ENCODE measurements around the gene ZNF441. TPM values are rescaled to one million over a fixed set of nuclear protein-coding genes. Genes with fewer than 3 reads are reported as not detected.

The ZNF441 gene
- total and polyA plus RNA-seq, 7 donors: 0.92 to 10.5 (median 8.4) TPM

DNA sequence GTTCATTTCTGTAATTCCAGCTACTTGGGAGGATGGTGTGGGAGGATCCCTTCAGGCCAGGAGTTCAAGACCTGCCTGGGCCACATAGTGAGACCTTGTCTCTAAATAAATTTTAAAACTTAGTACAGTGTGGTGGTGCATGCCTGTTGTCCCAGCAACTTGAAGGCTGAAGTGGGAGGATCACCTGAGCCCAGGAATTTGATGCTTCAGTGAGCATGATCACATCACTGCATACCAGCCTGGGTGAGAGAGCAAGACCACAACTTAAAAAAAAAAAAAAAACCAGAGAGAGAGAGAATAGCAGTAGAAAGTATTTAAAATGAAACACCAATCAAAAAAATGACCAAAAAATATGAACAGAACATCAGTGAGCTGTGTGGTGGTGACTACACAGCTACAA is 20.9 kb upstream of the ZNF441 start:
- Histone ChIP-seq H3K4me1 (no peaks in the 10 kb centered on the region), H3K9me3 (peaks cover 0 to 6% (median 2%) of the 10 kb centered on the region in 4 donors), H3K27ac (no peak overlapping the region), H3K27me3 (no peaks in the 10 kb centered on the region), H3K36me3 (no peaks in the 10 kb centered on the region), H3K4me3 (no peak overlapping the region)
- intact Hi-C loops (cut with DNase I): no loop called here
- DNase-seq: no peak
- TF ChIP-seq POLR2A (IDR thresholded peaks at IDR 0.05): no peak

DNA sequence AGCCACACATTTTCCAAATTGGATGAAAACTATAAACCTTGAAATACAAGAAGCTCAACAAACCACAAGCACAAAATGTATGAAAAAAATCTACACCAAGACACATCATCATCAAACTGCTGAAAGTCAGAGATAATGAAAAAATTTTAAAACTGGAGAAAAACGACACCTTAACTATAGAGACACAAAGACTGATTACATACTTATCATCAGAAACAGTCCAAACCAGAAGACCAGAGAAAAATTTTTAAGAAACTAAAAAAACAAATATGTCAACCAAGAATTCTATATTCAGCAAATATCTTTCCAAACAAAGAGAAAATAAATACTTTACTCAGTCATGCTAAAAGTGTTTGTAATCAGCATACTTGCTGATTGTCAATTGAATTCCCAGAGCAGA is 19.5 kb upstream of the ZNF441 start:
- H3K4me3 ChIP-seq: no peak overlapping the region
- TF ChIP-seq POLR2A (IDR thresholded peaks at IDR 0.05): no peak
- TF ChIP-seq, protein P1, sequence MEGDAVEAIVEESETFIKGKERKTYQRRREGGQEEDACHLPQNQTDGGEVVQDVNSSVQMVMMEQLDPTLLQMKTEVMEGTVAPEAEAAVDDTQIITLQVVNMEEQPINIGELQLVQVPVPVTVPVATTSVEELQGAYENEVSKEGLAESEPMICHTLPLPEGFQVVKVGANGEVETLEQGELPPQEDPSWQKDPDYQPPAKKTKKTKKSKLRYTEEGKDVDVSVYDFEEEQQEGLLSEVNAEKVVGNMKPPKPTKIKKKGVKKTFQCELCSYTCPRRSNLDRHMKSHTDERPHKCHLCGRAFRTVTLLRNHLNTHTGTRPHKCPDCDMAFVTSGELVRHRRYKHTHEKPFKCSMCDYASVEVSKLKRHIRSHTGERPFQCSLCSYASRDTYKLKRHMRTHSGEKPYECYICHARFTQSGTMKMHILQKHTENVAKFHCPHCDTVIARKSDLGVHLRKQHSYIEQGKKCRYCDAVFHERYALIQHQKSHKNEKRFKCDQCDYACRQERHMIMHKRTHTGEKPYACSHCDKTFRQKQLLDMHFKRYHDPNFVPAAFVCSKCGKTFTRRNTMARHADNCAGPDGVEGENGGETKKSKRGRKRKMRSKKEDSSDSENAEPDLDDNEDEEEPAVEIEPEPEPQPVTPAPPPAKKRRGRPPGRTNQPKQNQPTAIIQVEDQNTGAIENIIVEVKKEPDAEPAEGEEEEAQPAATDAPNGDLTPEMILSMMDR (IDR thresholded peaks at IDR 0.05): no peak
- no peak for TF ChIP-seq EP300 (IDR thresholded peaks at IDR 0.05)
- no peak for TF ChIP-seq POLR2AphosphoS5 (IDR thresholded peaks at IDR 0.05)
- H3K4me1 ChIP-seq: no peaks in the 10 kb centered on the region
- H3K36me3 ChIP-seq: no peaks in the 10 kb centered on the region
- WGBS, 2 donors: 65 to 75% methylated on average over 1 of the region's 1 CpG
- H3K27me3 ChIP-seq: no peaks in the 10 kb centered on the region
- H3K9me3 ChIP-seq: peaks cover 0 to 6% (median 2%) of the 10 kb centered on the region in 4 donors
- DNase-seq: no peak
- no peak overlapping the region for H3K27ac ChIP-seq
- intact Hi-C loops (cut with DNase I): no loop called here

DNA sequence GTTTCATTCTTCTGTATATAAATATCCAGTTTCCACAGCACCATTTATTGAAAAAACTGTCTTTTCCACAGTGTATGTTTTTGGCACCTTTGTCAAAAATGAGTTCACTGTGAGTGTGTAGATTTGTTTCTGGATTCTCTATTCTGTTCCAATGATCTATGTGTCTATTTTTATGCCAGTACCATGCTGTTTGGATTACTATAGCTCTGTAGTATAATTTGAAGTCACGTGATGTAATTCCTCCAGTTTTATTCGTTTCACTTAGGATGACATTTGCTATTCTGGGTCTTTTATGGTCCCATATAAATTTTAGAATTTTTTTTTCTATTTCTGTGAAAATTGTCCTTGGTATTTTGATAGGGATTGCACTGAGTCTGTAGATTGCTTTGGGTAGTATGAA is 17.0 kb upstream of the ZNF441 start:
- TF ChIP-seq, protein P1 (IDR thresholded peaks at IDR 0.05): no peak
- TF ChIP-seq EP300 (IDR thresholded peaks at IDR 0.05): no peak
- WGBS, 2 donors: 36 to 67% methylated on average over 2 of the region's 2 CpGs
- intact Hi-C loops (cut with DNase I): no loop called here

DNA sequence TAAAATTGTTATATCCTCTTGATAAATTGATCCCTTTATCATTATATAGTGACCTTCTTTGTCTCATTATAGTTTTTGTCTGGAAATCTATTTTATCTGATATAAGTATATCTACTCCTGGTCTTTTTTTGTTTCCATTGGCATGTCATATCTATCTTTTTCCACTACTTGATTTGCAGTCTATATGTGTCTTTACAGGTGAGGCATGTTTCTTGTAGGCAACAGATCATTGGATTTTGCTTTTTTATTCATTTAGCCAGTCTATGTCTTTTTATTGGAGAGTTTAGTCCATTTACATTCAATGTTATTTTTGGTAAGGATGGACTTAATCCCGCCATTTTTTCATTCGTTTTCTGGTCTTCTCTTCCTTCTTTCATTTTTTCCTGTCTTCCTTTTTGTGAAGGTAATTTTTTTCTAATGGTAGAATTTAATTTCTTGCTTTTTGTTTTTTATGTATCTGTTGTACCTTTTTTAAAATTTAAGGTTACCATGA is 14.5 kb upstream of the ZNF441 start:
- Histone ChIP-seq H3K36me3 (no peaks in the 10 kb centered on the region), H3K4me1 (no peaks in the 10 kb centered on the region), H3K27me3 (no peaks in the 10 kb centered on the region), H3K27ac (no peak overlapping the region), H3K9me3 (peaks cover 0 to 6% (median 2%) of the 10 kb centered on the region in 4 donors), H3K4me3 (no peak overlapping the region)
- TF ChIP-seq POLR2A (IDR thresholded peaks at IDR 0.05): no peak
- TF ChIP-seq POLR2AphosphoS5 (IDR thresholded peaks at IDR 0.05): no peak
- TF ChIP-seq EP300 (IDR thresholded peaks at IDR 0.05): no peak
- TF ChIP-seq, protein P1 (IDR thresholded peaks at IDR 0.05): no peak
- WGBS, 2 donors: 67 to 91% methylated on average over 2 of the region's 2 CpGs
- no peak for DNase-seq
- intact Hi-C loops (cut with DNase I): no loop called here

More for the DNA sequence above, 17.0 kb upstream of the ZNF441 start:
- no peaks in the 10 kb centered on the region for H3K27me3 ChIP-seq
- H3K4me1 ChIP-seq: no peaks in the 10 kb centered on the region
- H3K4me3 ChIP-seq: no peak overlapping the region
- no peaks in the 10 kb centered on the region for H3K36me3 ChIP-seq
- DNase-seq: no peak
- H3K27ac ChIP-seq: no peak overlapping the region
- H3K9me3 ChIP-seq: peaks cover 0 to 6% (median 2%) of the 10 kb centered on the region in 4 donors

DNA sequence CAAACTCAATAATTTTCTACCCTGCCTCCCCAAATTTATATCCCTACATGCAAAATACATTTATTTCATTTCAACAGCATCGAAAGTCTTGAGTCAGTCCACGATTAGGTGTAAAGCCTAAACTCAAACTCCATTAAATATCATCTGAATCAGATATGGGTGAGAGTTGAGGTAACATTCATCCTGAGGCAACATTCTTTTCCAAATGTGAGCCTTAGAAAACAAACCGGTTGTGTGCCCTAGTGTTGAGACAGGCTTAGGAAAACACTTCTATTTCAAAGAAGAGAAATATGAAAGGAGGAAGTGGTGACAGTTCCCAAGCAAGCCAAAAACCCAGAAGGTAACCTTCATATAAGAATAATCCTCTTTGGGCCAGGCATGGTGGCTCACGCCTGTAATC is 12.1 kb upstream of the ZNF441 start:
- H3K27ac ChIP-seq: no peak overlapping the region
- TF ChIP-seq POLR2AphosphoS5 (IDR thresholded peaks at IDR 0.05) (no peak), EP300 (IDR thresholded peaks at IDR 0.05) (no peak), POLR2A (IDR thresholded peaks at IDR 0.05) (no peak)
- TF ChIP-seq, protein P1 (IDR thresholded peaks at IDR 0.05): no peak
- no peaks in the 10 kb centered on the region for H3K27me3 ChIP-seq
- no peaks in the 10 kb centered on the region for H3K36me3 ChIP-seq
- 90 to 92% methylated on average over 4 of the region's 4 CpGs for WGBS, 2 donors
- intact Hi-C loops (cut with DNase I): no loop called here
- H3K4me3 ChIP-seq: no peak overlapping the region
- no peaks in the 10 kb centered on the region for H3K4me1 ChIP-seq
- DNase-seq: no peak
- peaks cover 0 to 6% (median 2%) of the 10 kb centered on the region in 4 donors for H3K9me3 ChIP-seq

All from sigmoid colon (tissue), 7 donors.